LNCaP clone FGC (cell line): ENCODE data around the gene SSH2.

Experiments
- DNase-seq: peaks from one replicate; pipeline ENCODE4 v3.0.0-alpha.2; 2011; ENCODE audit warnings: low read depth
- H3K4me3 ChIP-seq: 2 replicates; pipeline ENCODE4 v1.5.1; 2011; ENCODE audit warnings: mild to moderate bottlenecking, low read depth, low read length, control low read depth
- CTCF ChIP-seq: IDR thresholded peaks from 2 replicates; pipeline ENCODE4 v1.5.1; 2012; ENCODE audit warnings: mild to moderate bottlenecking; ENCODE audit not compliant: control insufficient read depth, insufficient read depth; ENCODE audit errors: extremely low read depth

SSH2 gene

GRCh38 chr17:29595107-29595942 is 334.7 kb downstream of the SSH2 start:
- DNase-seq = no peak
- TF ChIP-seq CTCF = no peak
- H3K4me3 ChIP-seq = no peak overlapping the region

- no peak for TF ChIP-seq CTCF
- H3K4me3 ChIP-seq = peak overlapping the region; percentile 73
- no peak for DNase-seq
Measured at GRCh38 chr17:29594519-29595090, 335.4 kb downstream of the SSH2 start.

GRCh38 chr17:29593591-29594518 is 336.2 kb downstream of the SSH2 start:
- peak; percentile 40 for TF ChIP-seq CTCF
- no peak for DNase-seq
- H3K4me3 ChIP-seq = peak overlapping the region; percentile 73

- DNase-seq = no peak
- peak within 1 kb of the TSS; percentile 73 for H3K4me3 ChIP-seq
- TF ChIP-seq CTCF = no peak
Measured at GRCh38 chr17:29592850-29593551, 337.0 kb downstream of the SSH2 start, which contains the start of gene ANKRD13B. ANKRD13B (plus strand) TSS chr17:29593132; CDS start chr17:29593622, 490 bp downstream.

GRCh38 chr17:29591737-29592608 is 338.1 kb downstream of the SSH2 start:
- TF ChIP-seq CTCF = peak; percentile 97
- peak overlapping the region; percentile 54 for H3K4me3 ChIP-seq
- no peak for DNase-seq
